Ectodermal cell (in vitro differentiated cells): ENCODE results near the gene SCP2.

Experiments used
- H3K27ac ChIP-seq: 2 replicates; pipeline ENCODE4 v1.7.0; 2013; ENCODE audit warnings: mild to moderate bottlenecking, low read depth, low read length; ENCODE audit not compliant: insufficient read depth, poor library complexity, severe bottlenecking
- H3K27me3 ChIP-seq: 2 replicates; pipeline ENCODE4 v1.7.0; 2013; ENCODE audit warnings: mild to moderate bottlenecking, low read length; ENCODE audit not compliant: insufficient read depth, control insufficient read depth, poor library complexity, severe bottlenecking
- H3K36me3 ChIP-seq: one replicate; pipeline ENCODE4 v1.7.0; 2013; ENCODE audit warnings: low read length; ENCODE audit not compliant: control insufficient read depth, insufficient read depth
- H3K4me1 ChIP-seq: one replicate; pipeline ENCODE4 v1.7.0; 2013; ENCODE audit warnings: low read length; ENCODE audit not compliant: control insufficient read depth, insufficient read depth
- H3K4me3 ChIP-seq: 2 replicates; pipeline ENCODE4 v1.7.0; 2013; ENCODE audit warnings: low read depth, low read length, control low read depth; ENCODE audit not compliant: insufficient read depth
- H3K9me3 ChIP-seq: 2 replicates; pipeline ENCODE4 v1.7.0; 2013; ENCODE audit warnings: mild to moderate bottlenecking, low read length, moderate library complexity; ENCODE audit not compliant: control insufficient read depth
- WGBS, 2 experiments: methylation state at CpG; one replicate each; pipeline ENCODE4 v1.1.7; 2013; ENCODE audit warnings: missing lambda C conversion rate in 2 of 2; 5-methylcytosine and 5-hydroxymethylcytosine counted together

The SCP2 gene

DNA sequence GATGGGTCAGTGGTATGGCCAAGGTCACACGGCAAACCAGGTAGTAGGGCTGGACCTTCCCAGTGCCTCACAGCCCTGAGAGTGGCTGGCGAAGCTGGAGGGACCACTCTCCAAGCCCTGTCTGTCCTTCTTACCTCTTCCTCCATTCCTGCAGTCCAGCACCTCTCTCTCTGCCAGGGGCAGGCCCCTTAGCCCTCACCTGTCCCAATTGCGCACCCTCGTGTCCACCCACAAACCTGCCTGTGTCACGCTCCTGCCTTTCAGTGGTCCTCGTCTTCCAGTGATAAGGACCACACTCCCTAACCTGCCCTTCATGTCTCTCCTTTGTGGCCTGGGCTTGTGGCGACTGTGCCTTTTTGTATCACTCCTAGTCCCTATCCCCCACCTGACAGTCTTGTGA, 138.3 kb downstream of the SCP2 start:
- H3K4me1 ChIP-seq, result peaks cover 11% of the 10 kb centered on the region
- peaks cover 51% of the 10 kb centered on the region for H3K27me3 ChIP-seq
- WGBS, 2 experiments, result 88 to 93% methylated on average over 7 of the region's 7 CpGs
- H3K36me3 ChIP-seq, result no peaks in the 10 kb centered on the region
- H3K27ac ChIP-seq, result no peak overlapping the region
- H3K4me3 ChIP-seq, result no peak overlapping the region
- no peaks in the 10 kb centered on the region for H3K9me3 ChIP-seq

GRCh38 chr1:53066488-53066887, 139.4 kb downstream of the SCP2 start:
- H3K27me3 ChIP-seq, result peaks cover 40% of the 10 kb centered on the region
- WGBS, 2 experiments, result 93 to 95% methylated on average over 5 of the region's 6 CpGs

GRCh38 chr1:53066891-53067738, 140.0 kb downstream of the SCP2 start:
- no peak overlapping the region for H3K4me3 ChIP-seq
- no peaks in the 10 kb centered on the region for H3K9me3 ChIP-seq
- peaks cover 34% of the 10 kb centered on the region for H3K27me3 ChIP-seq
- no peak overlapping the region for H3K27ac ChIP-seq
- H3K36me3 ChIP-seq, result no peaks in the 10 kb centered on the region
- 93 to 94% methylated on average over 13 of the region's 13 CpGs for WGBS, 2 experiments
- peaks cover 11% of the 10 kb centered on the region for H3K4me1 ChIP-seq

More at GRCh38 chr1:53066488-53066887, 139.4 kb downstream of the SCP2 start:
- H3K9me3 ChIP-seq, result no peaks in the 10 kb centered on the region
- no peak overlapping the region for H3K27ac ChIP-seq
- no peak overlapping the region for H3K4me3 ChIP-seq
- H3K4me1 ChIP-seq, result peaks cover 11% of the 10 kb centered on the region
- no peaks in the 10 kb centered on the region for H3K36me3 ChIP-seq

DNA sequence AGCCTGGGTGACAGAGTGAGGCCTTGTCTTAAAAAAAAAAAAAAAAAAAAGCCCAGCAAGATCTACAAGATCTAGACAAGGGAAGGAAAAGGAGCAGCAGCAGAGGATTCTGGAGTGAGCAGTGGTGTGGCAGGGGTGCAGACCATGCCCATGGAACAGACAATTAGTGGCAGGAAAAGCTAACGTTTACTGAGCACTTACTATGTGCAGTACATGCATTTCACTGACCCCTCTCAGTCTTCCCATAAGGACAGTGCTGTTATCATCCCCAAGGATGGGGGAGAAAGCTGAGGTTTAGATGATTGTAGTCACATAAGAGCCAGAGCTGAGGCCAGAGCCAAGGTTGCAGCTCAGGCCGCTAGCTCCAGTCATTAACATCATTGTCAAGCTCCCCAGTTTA, 140.8 kb downstream of the SCP2 start:
- 89 to 93% methylated on average over 2 of the region's 2 CpGs for WGBS, 2 experiments
- no peak overlapping the region for H3K27ac ChIP-seq
- H3K9me3 ChIP-seq, result no peaks in the 10 kb centered on the region
- H3K36me3 ChIP-seq, result no peaks in the 10 kb centered on the region
- no peak overlapping the region for H3K4me3 ChIP-seq
- H3K4me1 ChIP-seq, result peaks cover 6% of the 10 kb centered on the region
- peaks cover 26% of the 10 kb centered on the region for H3K27me3 ChIP-seq

DNA sequence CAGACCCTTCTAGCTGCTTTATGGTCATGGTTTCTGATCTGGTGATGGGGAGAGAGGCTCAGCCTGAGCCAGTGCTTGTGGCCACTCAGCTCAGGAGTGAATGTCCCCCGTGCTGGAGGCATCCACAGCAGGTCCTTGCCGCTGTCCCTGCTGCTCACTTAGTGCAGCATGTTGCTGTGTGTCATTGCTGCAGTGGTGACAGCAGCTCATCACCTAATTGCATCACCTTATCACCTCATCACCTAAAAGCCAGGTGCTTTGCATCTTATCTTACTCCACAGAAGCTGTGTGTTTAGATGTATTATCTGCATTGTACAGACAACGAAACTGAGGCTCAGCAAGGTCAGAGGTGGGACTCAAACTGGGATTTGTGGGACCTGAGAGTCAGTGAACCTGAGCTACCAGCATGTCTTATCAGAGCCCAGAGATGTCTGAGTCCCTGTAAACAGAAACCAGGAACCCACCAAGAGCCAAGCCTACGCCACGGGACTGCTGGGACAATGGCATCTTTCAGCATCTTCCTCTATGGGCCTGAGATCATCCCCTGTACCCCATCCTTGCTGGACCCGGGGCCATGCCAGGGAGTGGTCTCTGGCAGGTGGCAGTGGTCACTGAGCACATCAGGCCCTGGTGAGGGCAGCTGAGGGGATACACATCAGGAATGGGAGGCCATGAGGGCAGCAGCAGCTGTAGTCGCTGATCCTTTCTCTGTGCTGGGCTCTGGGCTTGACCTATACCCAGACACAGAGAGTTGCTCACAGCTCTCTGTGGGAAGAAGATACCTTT, 141.4 kb downstream of the SCP2 start:
- no peak overlapping the region for H3K27ac ChIP-seq
- H3K4me3 ChIP-seq, result no peak overlapping the region
- H3K9me3 ChIP-seq, result no peaks in the 10 kb centered on the region
- WGBS, 2 experiments, result 91 to 92% methylated on average over 7 of the region's 7 CpGs
- peaks cover 20% of the 10 kb centered on the region for H3K27me3 ChIP-seq
- H3K4me1 ChIP-seq, result peaks cover under 1% of the 10 kb centered on the region
- H3K36me3 ChIP-seq, result no peaks in the 10 kb centered on the region

GRCh38 chr1:53069265-53069662, 142.2 kb downstream of the SCP2 start:
- Histone ChIP-seq H3K4me1 (peaks cover 6% of the 10 kb centered on the region), H3K27ac (no peak overlapping the region), H3K9me3 (no peaks in the 10 kb centered on the region), H3K4me3 (no peak overlapping the region), H3K36me3 (no peaks in the 10 kb centered on the region), H3K27me3 (peaks cover 13% of the 10 kb centered on the region)
- 88 to 89% methylated on average over 7 of the region's 7 CpGs for WGBS, 2 experiments

- peaks cover 11% of the 10 kb centered on the region for H3K4me1 ChIP-seq
- no peaks in the 10 kb centered on the region for H3K9me3 ChIP-seq
- peaks cover 7% of the 10 kb centered on the region for H3K27me3 ChIP-seq
- H3K27ac ChIP-seq, result no peak overlapping the region
- no peak overlapping the region for H3K4me3 ChIP-seq
- 91% methylated on average over 31 of the region's 31 CpGs for WGBS, 2 experiments
- no peaks in the 10 kb centered on the region for H3K36me3 ChIP-seq
Measured at GRCh38 chr1:53069663-53070327, 142.7 kb downstream of the SCP2 start.

DNA sequence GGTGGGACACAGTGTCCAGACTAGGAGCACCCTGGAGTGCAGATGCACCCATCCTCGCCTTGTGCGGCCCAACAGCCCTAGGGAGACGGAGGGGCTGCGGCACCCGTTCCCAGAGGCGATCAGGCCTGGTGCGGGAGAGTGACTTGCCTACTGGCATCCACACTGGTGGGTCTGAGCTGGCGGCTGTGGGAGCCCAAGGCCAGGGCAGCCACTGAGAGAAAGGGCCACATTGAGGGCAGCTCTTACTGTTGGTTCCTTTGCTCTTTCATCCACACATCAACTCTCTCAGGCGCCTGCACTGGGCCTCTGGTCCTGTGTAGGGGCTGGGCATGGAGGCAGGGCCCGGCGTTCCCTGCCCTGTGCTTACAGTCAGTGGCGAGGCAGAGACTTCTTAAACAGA, 143.5 kb downstream of the SCP2 start:
- 94 to 95% methylated on average over 12 of the region's 12 CpGs for WGBS, 2 experiments
- no peaks in the 10 kb centered on the region for H3K27me3 ChIP-seq

GRCh38 chr1:53071167-53071865, 144.2 kb downstream of the SCP2 start:
- WGBS, 2 experiments, result 85 to 90% methylated on average over 17 of the region's 17 CpGs

More for the DNA sequence above, 143.5 kb downstream of the SCP2 start:
- Histone ChIP-seq H3K4me3 (no peak overlapping the region), H3K9me3 (no peaks in the 10 kb centered on the region), H3K4me1 (peaks cover 12% of the 10 kb centered on the region), H3K36me3 (no peaks in the 10 kb centered on the region), H3K27ac (no peak overlapping the region)

More at GRCh38 chr1:53071167-53071865, 144.2 kb downstream of the SCP2 start:
- H3K27ac ChIP-seq, result no peak overlapping the region
- H3K9me3 ChIP-seq, result no peaks in the 10 kb centered on the region
- H3K27me3 ChIP-seq, result no peaks in the 10 kb centered on the region
- H3K36me3 ChIP-seq, result no peaks in the 10 kb centered on the region
- H3K4me1 ChIP-seq, result peaks cover 12% of the 10 kb centered on the region
- no peak overlapping the region for H3K4me3 ChIP-seq
